ENCODE data around the gene SEMA5B.

The SEMA5B gene

GRCh38 chr3:122991236-122991985 lies 36.2 kb downstream of the SEMA5B start:
- TF ChIP-seq, protein P1, sequence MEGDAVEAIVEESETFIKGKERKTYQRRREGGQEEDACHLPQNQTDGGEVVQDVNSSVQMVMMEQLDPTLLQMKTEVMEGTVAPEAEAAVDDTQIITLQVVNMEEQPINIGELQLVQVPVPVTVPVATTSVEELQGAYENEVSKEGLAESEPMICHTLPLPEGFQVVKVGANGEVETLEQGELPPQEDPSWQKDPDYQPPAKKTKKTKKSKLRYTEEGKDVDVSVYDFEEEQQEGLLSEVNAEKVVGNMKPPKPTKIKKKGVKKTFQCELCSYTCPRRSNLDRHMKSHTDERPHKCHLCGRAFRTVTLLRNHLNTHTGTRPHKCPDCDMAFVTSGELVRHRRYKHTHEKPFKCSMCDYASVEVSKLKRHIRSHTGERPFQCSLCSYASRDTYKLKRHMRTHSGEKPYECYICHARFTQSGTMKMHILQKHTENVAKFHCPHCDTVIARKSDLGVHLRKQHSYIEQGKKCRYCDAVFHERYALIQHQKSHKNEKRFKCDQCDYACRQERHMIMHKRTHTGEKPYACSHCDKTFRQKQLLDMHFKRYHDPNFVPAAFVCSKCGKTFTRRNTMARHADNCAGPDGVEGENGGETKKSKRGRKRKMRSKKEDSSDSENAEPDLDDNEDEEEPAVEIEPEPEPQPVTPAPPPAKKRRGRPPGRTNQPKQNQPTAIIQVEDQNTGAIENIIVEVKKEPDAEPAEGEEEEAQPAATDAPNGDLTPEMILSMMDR (IDR thresholded peaks at IDR 0.05; ENCODE audit: borderline replicate concordance, insufficient read depth, low read depth, low read length): no peak
- no peak overlapping the region for H3K4me3 ChIP-seq (ENCODE audit: low read depth, low read length)

DNA sequence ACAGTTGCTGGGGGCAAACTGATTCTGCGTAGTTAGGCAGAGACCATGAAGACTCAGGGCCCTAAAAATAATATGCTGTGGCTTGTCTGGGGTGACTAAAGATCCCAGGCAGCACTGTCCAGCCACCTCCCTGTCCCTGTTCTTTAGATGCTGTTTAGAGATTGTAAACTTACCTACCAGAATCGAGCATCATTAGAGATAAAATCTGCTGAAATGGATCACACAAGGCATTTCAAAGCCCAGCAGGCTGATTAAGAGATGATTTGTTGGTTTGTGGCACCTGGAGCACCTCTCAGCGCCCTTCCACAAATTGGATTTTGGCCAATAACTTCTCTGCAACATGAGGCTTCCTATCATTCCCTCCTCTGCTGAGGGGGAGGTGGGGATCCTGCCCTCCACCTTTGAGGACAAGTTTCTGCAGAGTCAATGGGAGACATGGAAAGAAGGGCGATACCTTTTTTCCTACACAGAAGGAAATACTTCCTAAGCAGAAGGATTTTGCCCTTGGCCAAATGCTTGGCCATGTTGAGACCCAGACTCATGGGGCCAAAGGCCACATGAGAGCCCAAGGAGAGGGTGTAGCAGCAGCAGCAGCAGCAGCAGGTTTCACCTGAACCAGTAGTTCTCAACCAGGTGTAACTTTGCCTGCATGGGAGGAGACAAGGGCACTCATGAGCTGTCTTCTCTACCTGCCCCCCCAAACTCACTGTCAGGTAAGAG lies 37.5 kb downstream of the SEMA5B start:
- TF ChIP-seq, protein P1 (IDR thresholded peaks at IDR 0.05; ENCODE audit: borderline replicate concordance, insufficient read depth, low read depth, low read length): no peak
- H3K4me3 ChIP-seq (ENCODE audit: low read depth, low read length): no peak overlapping the region

- TF ChIP-seq, protein P1 (IDR thresholded peaks at IDR 0.05; ENCODE audit: borderline replicate concordance, insufficient read depth, low read depth, low read length): no peak
- no peak overlapping the region for H3K4me3 ChIP-seq (ENCODE audit: low read depth, low read length)
These were observed 39.1 kb downstream of the SEMA5B start for GRCh38 chr3:122988508-122988907.

GRCh38 chr3:122987736-122988319 lies 39.7 kb downstream of the SEMA5B start:
- TF ChIP-seq, protein P1 (IDR thresholded peaks at IDR 0.05; ENCODE audit: borderline replicate concordance, insufficient read depth, low read depth, low read length): no peak
- no peak overlapping the region for H3K4me3 ChIP-seq (ENCODE audit: low read depth, low read length)

GRCh38 chr3:122987231-122987630 lies 40.3 kb downstream of the SEMA5B start:
- H3K4me3 ChIP-seq (ENCODE audit: low read depth, low read length): no peak overlapping the region
- TF ChIP-seq, protein P1 (IDR thresholded peaks at IDR 0.05; ENCODE audit: borderline replicate concordance, insufficient read depth, low read depth, low read length): no peak

DNA sequence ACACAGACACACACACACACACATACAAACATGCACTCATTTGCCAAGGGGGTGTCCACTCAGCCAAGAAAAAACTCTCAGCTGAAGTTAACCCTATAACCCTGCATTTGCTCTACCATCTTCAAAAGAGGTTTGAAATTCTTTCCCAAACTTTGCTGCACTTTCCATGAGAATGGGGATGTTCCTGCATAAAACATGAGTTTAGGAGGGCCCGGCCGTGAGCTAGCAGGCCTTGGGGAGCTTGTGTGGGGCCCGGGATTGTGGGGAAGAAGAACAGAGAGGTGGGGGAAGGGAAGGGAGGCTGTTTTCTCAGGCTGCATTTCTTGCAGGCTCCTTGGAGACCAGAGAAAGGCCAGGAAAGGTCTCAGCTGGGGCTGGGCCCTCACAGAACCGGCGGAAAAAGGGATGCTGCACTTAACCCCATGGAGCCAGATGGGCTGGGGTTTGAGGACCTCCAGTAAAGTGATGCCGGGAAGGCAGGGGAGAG lies 40.8 kb downstream of the SEMA5B start:
- no peak overlapping the region for H3K4me3 ChIP-seq (ENCODE audit: low read depth, low read length)
- TF ChIP-seq, protein P1 (IDR thresholded peaks at IDR 0.05; ENCODE audit: borderline replicate concordance, insufficient read depth, low read depth, low read length): no peak
